Measurements from ENCODE around the gene SORD.
A peak's percentile ranks its signal among the peaks of the same experiment; 100 is the strongest.

Gene SORD

DNA sequence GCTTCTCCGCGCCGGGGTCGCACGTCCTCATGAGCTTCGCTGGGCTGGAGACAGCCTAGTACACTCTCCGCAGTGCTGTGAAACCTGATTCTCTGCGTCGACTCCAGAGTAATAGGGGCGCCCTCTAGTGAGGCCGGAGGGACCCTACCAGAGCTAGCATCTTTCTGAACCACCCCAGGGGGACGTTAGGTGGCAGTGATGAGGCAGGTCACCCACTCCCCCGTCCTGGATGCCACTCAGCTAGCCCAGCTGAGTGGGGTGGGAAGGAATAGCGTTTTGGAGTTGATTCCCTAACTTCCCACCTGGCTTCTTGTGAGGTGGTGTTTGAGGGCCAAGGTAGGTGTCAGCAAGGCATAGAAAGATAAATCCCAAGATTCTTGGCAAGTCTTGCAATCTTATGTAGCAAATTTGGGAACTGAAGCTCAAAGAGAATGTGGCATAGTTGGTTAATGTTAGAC is 95.2 kb downstream of the SORD start:
- peak; percentile 82 for DNase-seq

DNA sequence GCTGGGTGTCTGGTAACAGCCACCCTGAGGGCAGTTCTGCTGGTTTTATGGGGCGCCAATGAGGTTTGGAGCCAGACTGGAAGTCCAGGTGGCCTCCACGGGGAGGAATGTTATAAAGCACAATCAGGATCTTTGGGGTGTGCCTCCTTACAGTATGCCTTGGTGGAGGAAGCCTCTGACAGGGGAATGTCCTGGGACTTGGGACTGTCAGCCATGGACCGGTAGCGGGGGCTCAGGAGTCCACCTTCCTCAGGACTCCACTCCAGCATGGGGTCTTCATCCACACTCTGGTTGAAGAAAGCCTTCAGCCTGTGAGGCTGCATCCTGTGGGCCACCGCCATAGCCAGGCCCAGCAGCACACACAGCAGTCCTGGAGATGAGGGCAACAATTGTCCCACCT is 96.0 kb downstream of the SORD start:
- no peak for DNase-seq

GRCh38 chr15:45120081-45120972 is 97.3 kb downstream of the SORD start:
- no peak for DNase-seq

- DNase-seq = no peak
These were observed 98.0 kb downstream of the SORD start for GRCh38 chr15:45121020-45121419.

- DNase-seq = peak; percentile 81
These were observed 98.9 kb downstream of the SORD start for GRCh38 chr15:45121706-45122417.

GRCh38 chr15:45122719-45123118 is 99.7 kb downstream of the SORD start:
- DNase-seq = no peak

GRCh38 chr15:45123397-45123796 is 100.4 kb downstream of the SORD start:
- DNase-seq = no peak

- DNase-seq = peak; percentile 11
These were observed 103.7 kb downstream of the SORD start for GRCh38 chr15:45126535-45127158.
